Thyroid gland (tissue), 4 donors: ENCODE data around the gene CYP2U1. TPM values are rescaled to one million over a fixed set of nuclear protein-coding genes. Genes with fewer than 3 reads are reported as not detected.

Experiments used
- DNase-seq, 2 donors: peaks; one replicate each; pipeline ENCODE4 v3.0.0-alpha.2; 2019
- H3K27ac ChIP-seq, 3 donors: fragments of 200-600 bp; sonication (generic); 1 replicate in 2 of 3; 2 replicates in 1 of 3; pipeline ENCODE4 v1.5.1; 2016 to 2019; ENCODE audit warnings: mild to moderate bottlenecking in 1 of 3, moderate library complexity in 1 of 3
- H3K27me3 ChIP-seq: fragments of 200-600 bp; sonication (generic); one replicate; pipeline ENCODE4 v1.5.1; 2019
- H3K36me3 ChIP-seq, 2 donors: fragments of 200-600 bp; sonication (generic); one replicate each; pipeline ENCODE4 v1.5.1; 2016 to 2019
- H3K4me1 ChIP-seq, 2 donors: fragments of 200-600 bp; sonication (generic); one replicate each; pipeline ENCODE4 v1.5.1; 2017 to 2019
- H3K4me3 ChIP-seq, 3 donors: fragments of 200-600 bp; sonication (generic); replicated peaks in 1 of 3; 1 replicate in 2 of 3; 2 replicates in 1 of 3; pipeline ENCODE4 v1.5.1; 2016; ENCODE audit warnings: mild to moderate bottlenecking in 1 of 3
- H3K9me3 ChIP-seq: fragments of 200-600 bp; sonication (generic); one replicate; pipeline ENCODE4 v1.5.1; 2017
- CTCF ChIP-seq, 6 experiments: fragments of 200-600 bp in 3 of 6; fragments of 450-650 bp in 3 of 6; sonication (generic) in 3 of 6; IDR thresholded peaks; one replicate each; pipeline ENCODE4 v1.5.1; 2016 to 2019; ENCODE audit warnings: antibody characterized with exemption in 6 of 6, mild to moderate bottlenecking in 2 of 6, inconsistent platforms in 1 of 6, moderate library complexity in 1 of 6
- POLR2A ChIP-seq, 2 donors: fragments of 450-650 bp; IDR thresholded peaks; one replicate each; pipeline ENCODE4 v1.6.1; 2017; ENCODE audit warnings: antibody characterized with exemption in 2 of 2, mild to moderate bottlenecking in 2 of 2, moderate library complexity in 1 of 2
- WGBS, 2 donors: methylation state at CpG; one replicate each; pipeline ENCODE4 v1.1.5; 2017; 5-methylcytosine and 5-hydroxymethylcytosine counted together
- intact Hi-C: fragments of 100-400 bp; cut with DNase I; formaldehyde crosslinking; loops from one replicate; pipeline ENCODE4 v1.15.1; 2023
- total RNA-seq, 4 donors: library from RNA; depleted of rRNA; stranded (reverse); fragments of >200 nt; gene quantifications; one replicate each; pipeline ENCODE4 v1.2.3, GENCODE V29; 2016

CYP2U1 gene
- total RNA-seq, 4 donors from 2014 or later, result 7.0 to 13.4 (median 8.7) TPM

DNA sequence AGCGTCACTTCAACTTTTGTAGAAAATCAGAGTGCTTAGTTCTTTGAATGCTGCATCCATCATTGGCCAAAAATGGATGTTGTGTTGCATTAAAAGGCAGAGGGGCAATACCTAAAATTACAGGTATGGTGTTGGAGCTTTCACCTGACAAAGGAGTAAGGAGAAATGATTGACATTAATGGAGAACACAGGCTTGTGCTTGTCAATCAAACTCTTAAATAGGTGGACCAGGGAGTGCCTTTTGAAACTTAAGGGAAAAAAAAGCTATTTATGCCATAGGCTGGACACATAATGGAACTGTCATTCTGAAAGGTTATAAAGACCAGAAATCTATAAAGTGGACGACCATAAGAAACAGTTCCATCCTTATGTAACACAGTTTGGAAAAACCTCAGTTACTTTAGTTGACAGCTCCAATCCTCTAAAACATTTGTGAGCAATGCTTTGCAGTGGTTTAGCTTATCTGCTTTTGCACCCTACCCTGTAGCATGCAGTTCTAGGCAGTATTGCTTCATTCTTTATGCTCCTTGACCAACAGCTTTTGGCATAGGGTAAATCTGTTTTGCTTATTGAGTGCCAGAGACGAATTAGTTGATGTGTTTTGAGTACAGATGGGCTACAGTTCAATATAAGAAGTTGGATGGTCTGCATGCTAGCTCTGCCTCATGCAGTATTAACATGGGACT is 60.7 kb downstream of the CYP2U1 start:
- intact Hi-C loops, result no loop called here
- H3K36me3 ChIP-seq, result no peaks in the 10 kb centered on the region
- H3K27ac ChIP-seq, result no peak overlapping the region
- no peak for DNase-seq
- no peaks in the 10 kb centered on the region for H3K9me3 ChIP-seq
- peaks cover 3 to 41% of the 10 kb centered on the region in 2 donors for H3K4me1 ChIP-seq
- H3K27me3 ChIP-seq, result no peaks in the 10 kb centered on the region
- no peak overlapping the region for H3K4me3 ChIP-seq
- TF ChIP-seq POLR2A (IDR thresholded peaks at IDR 0.05), result no peak
- TF ChIP-seq CTCF (IDR thresholded peaks at IDR 0.05), result no peak
- WGBS, 2 donors, result 64 to 71% methylated on average over 3 of the region's 3 CpGs

- intact Hi-C loops, result no loop called here
Measured at GRCh38 chr4:107993969-107994368, 62.6 kb downstream of the CYP2U1 start.

DNA sequence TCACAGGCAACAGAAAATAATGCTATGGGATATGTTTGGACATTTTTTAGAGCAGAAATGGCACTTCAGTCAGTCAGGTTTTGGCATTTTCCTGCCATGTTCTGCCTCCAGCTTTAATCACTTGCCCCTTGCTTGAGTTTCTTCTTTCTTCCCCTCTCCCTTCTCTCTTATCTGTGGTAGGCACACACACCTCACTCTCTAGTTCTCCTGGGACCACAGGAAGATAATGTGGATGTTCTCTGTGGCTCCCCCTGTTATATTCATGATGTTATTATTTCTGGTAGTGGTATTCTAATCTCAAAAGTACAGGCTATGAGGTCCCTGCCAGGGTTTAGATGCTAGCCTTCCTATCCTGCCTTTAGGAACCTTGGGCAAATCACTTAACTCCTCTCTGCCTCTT is 63.5 kb downstream of the CYP2U1 start:
- Histone ChIP-seq H3K4me3 (no peak overlapping the region), H3K4me1 (peaks cover 3 to 35% of the 10 kb centered on the region in 2 donors), H3K9me3 (no peaks in the 10 kb centered on the region), H3K27me3 (no peaks in the 10 kb centered on the region), H3K27ac (no peak overlapping the region), H3K36me3 (no peaks in the 10 kb centered on the region)
- TF ChIP-seq POLR2A (IDR thresholded peaks at IDR 0.05) (no peak), CTCF (IDR thresholded peaks at IDR 0.05) (no peak)
- intact Hi-C loops, result no loop called here
- no peak for DNase-seq

More at GRCh38 chr4:107993969-107994368, 62.6 kb downstream of the CYP2U1 start:
- no peaks in the 10 kb centered on the region for H3K36me3 ChIP-seq
- no peak for TF ChIP-seq POLR2A (IDR thresholded peaks at IDR 0.05)
- TF ChIP-seq CTCF (IDR thresholded peaks at IDR 0.05), result no peak
- no peak overlapping the region for H3K27ac ChIP-seq
- H3K4me3 ChIP-seq, result no peak overlapping the region
- DNase-seq, result no peak
- WGBS, 2 donors, result 41 to 48% methylated on average over 3 of the region's 3 CpGs
- no peaks in the 10 kb centered on the region for H3K27me3 ChIP-seq
- peaks cover 3 to 37% of the 10 kb centered on the region in 2 donors for H3K4me1 ChIP-seq
- H3K9me3 ChIP-seq, result no peaks in the 10 kb centered on the region

DNA sequence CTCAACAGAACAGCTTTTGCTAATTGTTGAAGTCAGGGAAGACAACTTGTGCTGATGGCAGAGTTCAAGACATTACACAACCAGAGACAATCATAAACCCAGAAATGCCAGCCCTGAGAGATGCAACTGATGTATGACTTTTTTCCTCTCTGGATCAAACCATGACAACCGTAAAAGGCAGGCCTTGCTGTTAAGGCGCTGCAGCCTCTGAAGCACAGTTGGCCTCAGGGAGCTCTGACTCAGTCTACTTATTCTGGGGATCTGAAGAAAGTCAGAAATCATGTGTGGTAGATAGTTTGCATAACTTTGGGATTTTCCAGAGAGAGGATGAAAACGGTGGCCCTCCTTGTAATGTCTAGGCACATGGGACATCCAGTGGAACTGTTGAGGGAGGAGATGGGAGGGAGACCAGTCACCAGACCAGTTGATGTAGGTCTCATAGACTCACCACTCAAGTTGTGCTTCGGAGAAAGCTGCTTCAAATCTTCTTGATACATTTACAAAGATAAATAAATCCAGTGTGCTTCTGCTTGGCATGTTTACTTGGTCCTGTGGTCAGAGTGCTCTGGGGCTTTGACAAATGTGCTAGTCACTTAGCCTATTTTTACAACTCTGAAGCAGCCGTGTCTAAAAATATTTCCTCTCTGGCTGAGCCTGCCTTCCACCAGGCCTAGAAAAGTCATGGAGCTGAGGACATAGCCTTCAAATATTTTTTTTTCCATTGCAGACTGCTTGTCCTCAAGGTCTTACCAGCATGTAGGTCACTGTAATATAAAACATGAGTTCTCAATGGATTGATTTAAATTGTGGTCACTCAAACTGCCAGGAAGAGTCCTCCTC is 65.8 kb downstream of the CYP2U1 start:
- intact Hi-C loops, result no loop called here
- 79 to 85% methylated on average over 5 of the region's 5 CpGs for WGBS, 2 donors
- TF ChIP-seq POLR2A (IDR thresholded peaks at IDR 0.05), result no peak
- peaks cover 0 to 21% of the 10 kb centered on the region in 2 donors for H3K4me1 ChIP-seq
- H3K27ac ChIP-seq, result peak overlapping the region in 1 of 3 donors; percentile 32
- H3K9me3 ChIP-seq, result no peaks in the 10 kb centered on the region
- H3K4me3 ChIP-seq, result no peak overlapping the region
- H3K36me3 ChIP-seq, result no peaks in the 10 kb centered on the region
- DNase-seq, result no peak
- no peaks in the 10 kb centered on the region for H3K27me3 ChIP-seq

DNA sequence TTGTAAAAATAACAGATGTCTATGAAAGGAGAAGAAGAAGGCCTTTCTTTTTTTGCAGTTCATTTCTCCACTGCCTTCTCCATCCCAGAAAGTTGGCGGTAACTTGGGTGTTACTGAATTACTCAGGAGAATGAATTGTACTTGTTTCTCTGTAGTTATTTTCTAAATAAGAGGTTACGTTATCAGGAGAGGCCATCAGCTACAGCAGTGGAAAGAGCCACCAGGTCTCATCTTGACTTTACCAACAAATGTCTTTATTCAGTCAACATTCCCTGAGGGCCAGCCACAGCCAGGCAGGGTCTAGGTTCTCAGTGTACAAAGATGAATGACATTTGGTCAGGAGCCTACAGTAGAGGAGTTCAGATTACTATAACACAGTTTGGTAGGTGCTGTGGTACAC is 66.4 kb downstream of the CYP2U1 start:
- intact Hi-C loops, result no loop called here
- Histone ChIP-seq H3K27me3 (no peaks in the 10 kb centered on the region), H3K4me1 (peaks cover 0 to 16% of the 10 kb centered on the region in 2 donors), H3K36me3 (no peaks in the 10 kb centered on the region), H3K4me3 (no peak overlapping the region), H3K27ac (no peak overlapping the region), H3K9me3 (no peaks in the 10 kb centered on the region)
- TF ChIP-seq CTCF (IDR thresholded peaks at IDR 0.05), result no peak
- TF ChIP-seq POLR2A (IDR thresholded peaks at IDR 0.05), result no peak
- no peak for DNase-seq
- 91 to 93% methylated on average over 2 of the region's 2 CpGs for WGBS, 2 donors
